CD4-positive, alpha-beta memory T cell (primary cell): ENCODE data around the gene GTF2F1. TPM values are rescaled to one million over a fixed set of nuclear protein-coding genes. Genes with fewer than 3 reads are reported as not detected.

ENCODE experiments used
- CTCF ChIA-PET: fragments of 350-600 bp; sonication (Branson Sonifier 250); formaldehyde crosslinking; loops from one replicate; lab custom pipeline; 2021; ENCODE audit warnings: inconsistent platforms; ENCODE audit not compliant: partially characterized antibody; lab: Charles Lee
- POLR2A ChIA-PET: fragments of 350-600 bp; sonication (Branson Sonifier 250); formaldehyde crosslinking; loops from one replicate; lab custom pipeline; 2021; ENCODE audit not compliant: partially characterized antibody; lab: Charles Lee
- DNase-seq, 5 donors: peaks; one replicate each; pipeline versions ENCODE4 v3.0.0 to v3.0.0-alpha.2; 2020 to 2022; ENCODE audit warnings: mixed read lengths in 1 of 5
- H3K27ac ChIP-seq: one replicate; pipeline ENCODE4 v1.7.0; 2013; ENCODE audit warnings: low read depth, low read length
- H3K27me3 ChIP-seq: 2 replicates; pipeline ENCODE4 v1.7.0; 2013; ENCODE audit warnings: mild to moderate bottlenecking, low read length, moderate library complexity; ENCODE audit not compliant: insufficient read depth
- H3K36me3 ChIP-seq: 2 replicates; pipeline ENCODE4 v1.7.0; 2013; ENCODE audit warnings: mild to moderate bottlenecking, low read length, moderate library complexity; ENCODE audit not compliant: insufficient read depth
- H3K4me1 ChIP-seq: 2 replicates; pipeline ENCODE4 v1.7.0; 2013; ENCODE audit warnings: mild to moderate bottlenecking, low read length, moderate library complexity; ENCODE audit not compliant: insufficient read depth
- H3K4me3 ChIP-seq, 2 donors: one replicate each; pipeline ENCODE4 v1.7.0; 2013; ENCODE audit warnings: low read length in 2 of 2, mild to moderate bottlenecking in 1 of 2
- H3K9me3 ChIP-seq, 2 donors: one replicate each; pipeline ENCODE4 v1.7.0; 2013; ENCODE audit warnings: low read length in 2 of 2, control low read depth in 1 of 2; ENCODE audit not compliant: control insufficient read depth in 1 of 2
- H3K27ac Mint-ChIP-seq, 7 donors: one replicate each; pipeline ENCODE4 v1.8.0; 2020 to 2021; ENCODE audit warnings: mixed read lengths in 7 of 7, mild to moderate bottlenecking in 6 of 7, inconsistent platforms in 3 of 7, moderate library complexity in 3 of 7
- H3K27me3 Mint-ChIP-seq, 2 donors: one replicate each; pipeline ENCODE4 v1.8.0; 2020 to 2021; ENCODE audit warnings: mixed read lengths in 2 of 2
- H3K36me3 Mint-ChIP-seq, 2 donors: one replicate each; pipeline ENCODE4 v1.8.0; 2020 to 2021; ENCODE audit warnings: mixed read lengths in 2 of 2, inconsistent platforms in 1 of 2, mild to moderate bottlenecking in 1 of 2
- H3K4me1 Mint-ChIP-seq, 4 donors: one replicate each; pipeline ENCODE4 v1.8.0; 2020 to 2021; ENCODE audit warnings: mixed read lengths in 4 of 4, mild to moderate bottlenecking in 1 of 4
- H3K4me3 Mint-ChIP-seq, 8 donors: one replicate each; pipeline ENCODE4 v1.8.0; 2020 to 2021; ENCODE audit warnings: mixed read lengths in 8 of 8, mild to moderate bottlenecking in 7 of 8, moderate library complexity in 6 of 8, inconsistent platforms in 3 of 8
- H3K9me3 Mint-ChIP-seq, 8 donors: one replicate each; pipeline ENCODE4 v1.8.0; 2020 to 2021; ENCODE audit warnings: mixed read lengths in 8 of 8, mild to moderate bottlenecking in 5 of 8, inconsistent platforms in 3 of 8, moderate library complexity in 1 of 8
- intact Hi-C: fragments of 100-400 bp; cut with micrococcal nuclease; formaldehyde crosslinking; loops from one replicate; pipeline ENCODE4 v1.15.1; 2023
- microRNA-seq: library from miRNA; unstranded; fragments of <30 nt; microRNA quantifications from one replicate; pipeline ENCODE4 v1.2.0, GENCODE V29; 2021; ENCODE audit warnings: borderline replicate concordance, borderline number of aligned reads, borderline microRNAs expressed, mixed read lengths
- polyA plus RNA-seq, 2 donors: library from polyadenylated mRNA; unstranded; fragments of 300-500 nt; fragmentation: Illumina TruSeq; gene quantifications; one replicate each; pipeline ENCODE4 v1.2.3, GENCODE V29; 2021
- total RNA-seq, 2 experiments: library from RNA; stranded (reverse); gene quantifications; one replicate each; pipeline ENCODE4 v1.2.3, GENCODE V29; 2021

The GTF2F1 gene
- total and polyA plus RNA-seq, 4 experiments from 2014 or later: 6.6 to 57.7 (median 41.9) TPM

- no peak overlapping the region for H3K27ac Mint-ChIP-seq
- POLR2A ChIA-PET: no interaction called here
- peaks cover 0 to 4% (median 0%) of the 10 kb centered on the region in 4 donors for H3K4me1 Mint-ChIP-seq
- Histone ChIP-seq H3K9me3 (no peaks in the 10 kb centered on the region), H3K27ac (no peak overlapping the region), H3K27me3 (no peaks in the 10 kb centered on the region), H3K36me3 (no peaks in the 10 kb centered on the region), H3K4me3 (no peak overlapping the region), H3K4me1 (no peaks in the 10 kb centered on the region)
- no peak for DNase-seq
- H3K36me3 Mint-ChIP-seq: peaks cover 16 to 20% of the 10 kb centered on the region in 2 donors
- CTCF ChIA-PET: no interaction called here
- H3K27me3 Mint-ChIP-seq: no peaks in the 10 kb centered on the region
- intact Hi-C loops: no loop called here
- H3K9me3 Mint-ChIP-seq: peaks cover 0 to 2% (median 0%) of the 10 kb centered on the region in 8 donors
- H3K4me3 Mint-ChIP-seq: no peak overlapping the region
These were observed 49.5 kb downstream of the GTF2F1 start for GRCh38 chr19:6343462-6343861.

- peaks cover 0 to 2% (median 0%) of the 10 kb centered on the region in 8 donors for H3K9me3 Mint-ChIP-seq
- ChIA-PET CTCF (no interaction called here), POLR2A (no interaction called here)
- peak overlapping the region in 1 of 7 donors; percentile 86 for H3K27ac Mint-ChIP-seq
- no peak for DNase-seq
- H3K36me3 ChIP-seq: no peaks in the 10 kb centered on the region
- H3K36me3 Mint-ChIP-seq: peaks cover 9 to 16% of the 10 kb centered on the region in 2 donors
- peaks cover 0 to 4% (median under 1%) of the 10 kb centered on the region in 4 donors for H3K4me1 Mint-ChIP-seq
- H3K4me3 Mint-ChIP-seq: no peak overlapping the region
- no peak overlapping the region for H3K4me3 ChIP-seq
- intact Hi-C loops: no loop called here
- no peaks in the 10 kb centered on the region for H3K27me3 Mint-ChIP-seq
- H3K27me3 ChIP-seq: no peaks in the 10 kb centered on the region
- H3K4me1 ChIP-seq: no peaks in the 10 kb centered on the region
- no peak overlapping the region for H3K27ac ChIP-seq
- H3K9me3 ChIP-seq: no peaks in the 10 kb centered on the region
These were observed 52.3 kb downstream of the GTF2F1 start for GRCh38 chr19:6340493-6341201.

GRCh38 chr19:6334490-6335285, 58.3 kb downstream of the GTF2F1 start:
- H3K4me1 Mint-ChIP-seq: peaks cover 0 to 1% (median 0%) of the 10 kb centered on the region in 4 donors
- no peaks in the 10 kb centered on the region for H3K36me3 ChIP-seq
- POLR2A ChIA-PET: no interaction called here
- H3K4me3 ChIP-seq: no peak overlapping the region
- intact Hi-C loops: no loop called here
- no peaks in the 10 kb centered on the region for H3K36me3 Mint-ChIP-seq
- H3K9me3 Mint-ChIP-seq: no peaks in the 10 kb centered on the region
- H3K9me3 ChIP-seq: no peaks in the 10 kb centered on the region
- H3K4me3 Mint-ChIP-seq: no peak overlapping the region
- no peak for DNase-seq
- H3K27me3 ChIP-seq: no peaks in the 10 kb centered on the region
- H3K27ac ChIP-seq: no peak overlapping the region
- CTCF ChIA-PET: no interaction called here
- no peaks in the 10 kb centered on the region for H3K4me1 ChIP-seq
- no peaks in the 10 kb centered on the region for H3K27me3 Mint-ChIP-seq
- H3K27ac Mint-ChIP-seq: no peak overlapping the region

DNA sequence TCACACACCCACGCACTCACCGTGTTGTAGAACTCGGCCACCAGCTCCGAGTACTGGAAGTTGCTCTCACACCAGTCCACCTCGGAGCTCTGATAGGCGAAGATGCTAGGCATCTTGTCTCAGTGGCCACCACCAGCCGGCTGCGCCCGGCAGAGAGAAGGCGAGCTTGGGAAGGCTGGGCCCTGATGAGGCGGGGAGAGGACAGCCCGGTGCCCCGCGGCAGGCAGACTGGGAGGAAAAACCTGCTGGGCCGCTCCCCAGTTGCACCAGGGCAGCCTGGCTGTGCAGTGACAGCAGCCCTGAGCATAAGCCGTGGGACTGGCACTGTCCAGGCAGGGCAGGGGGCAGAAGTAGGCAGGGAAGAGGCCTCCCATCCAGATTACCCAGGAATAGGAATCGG, 59.5 kb downstream of the GTF2F1 start, which contains the start of gene ACER1:
TSS of gene ACER1 (minus strand) at position 174 of the 400 bp plus-strand sequence. CDS start at position 113, 61 bp downstream.
- Mint-ChIP-seq H3K4me3 (no peak within 1 kb of the TSS), H3K27me3 (no peaks in the 10 kb centered on the region), H3K27ac (no peak within 1 kb of the TSS), H3K4me1 (peaks cover 0 to 1% (median 0%) of the 10 kb centered on the region in 4 donors), H3K9me3 (no peaks in the 10 kb centered on the region), H3K36me3 (no peaks in the 10 kb centered on the region)
- Histone ChIP-seq H3K4me1 (no peaks in the 10 kb centered on the region), H3K36me3 (no peaks in the 10 kb centered on the region), H3K27ac (no peak within 1 kb of the TSS), H3K4me3 (no peak within 1 kb of the TSS), H3K9me3 (no peaks in the 10 kb centered on the region), H3K27me3 (no peaks in the 10 kb centered on the region)
- POLR2A ChIA-PET: no interaction called here
- no peak for DNase-seq
- intact Hi-C loops: no loop called here
- CTCF ChIA-PET: no interaction called here

Small RNA genes within 50 kb of the gene (microRNA-seq; reads per million reads assigned to microRNA genes)
- gene MIR3940 (3.1 reads per million, percentile 13 among the genes with 10 or more reads in this experiment), gene MIR6790 (not detected), gene MIR6885 (not detected)

Other genes starting within 250 kb of the GTF2F1 start
- gene MLLT1, start 113.2 kb downstream of the GTF2F1 start, total RNA-seq: 10 to 100 TPM; 41.1 to 41.7 TPM
- gene MLLT1, start 113.2 kb downstream of the GTF2F1 start, polyA plus RNA-seq: 1 to 10 TPM in 1 of 2 donors, under 1 TPM in 1; 0.50 to 2.0 TPM
- gene ACER1, start 59.6 kb downstream of the GTF2F1 start, total RNA-seq: 1 to 10 TPM in 1 of 2 experiments, under 1 TPM in 1; 0.67 to 1.3 TPM
- 1 to 10 TPM in 1 of 2 donors, under 1 TPM in 1; 0.90 to 1.1 TPM for gene ACER1, start 59.6 kb downstream of the GTF2F1 start, polyA plus RNA-seq
- 10 to 100 TPM; 70.8 to 71.3 TPM for gene CLPP, start 31.6 kb downstream of the GTF2F1 start, total RNA-seq
- gene CLPP, start 31.6 kb downstream of the GTF2F1 start, polyA plus RNA-seq: 100 to 1,000 TPM; 160 to 212 TPM
- gene ALKBH7, start 20.4 kb downstream of the GTF2F1 start, total RNA-seq: 10 to 100 TPM; 67.4 to 73.4 TPM
- 10 to 100 TPM; 72.3 to 88.1 TPM for gene ALKBH7, start 20.4 kb downstream of the GTF2F1 start, polyA plus RNA-seq
- 1 to 10 TPM; 4.6 to 5.2 TPM for gene PSPN, start 17.2 kb downstream of the GTF2F1 start, total RNA-seq
- under 1 TPM; 0.38 to 0.61 TPM for gene PSPN, start 17.2 kb downstream of the GTF2F1 start, polyA plus RNA-seq
- 100 to 1,000 TPM; 168 to 169 TPM for gene KHSRP, start 31.6 kb upstream of the GTF2F1 start, total RNA-seq
- gene KHSRP, start 31.6 kb upstream of the GTF2F1 start, polyA plus RNA-seq: 10 to 100 TPM in 1 of 2 donors, 1 to 10 TPM in 1; 4.3 to 25.3 TPM
- gene SLC25A41, start 40.6 kb upstream of the GTF2F1 start, total RNA-seq: not detected
- gene SLC25A41, start 40.6 kb upstream of the GTF2F1 start, polyA plus RNA-seq: not detected
- gene SLC25A23, start 66.6 kb upstream of the GTF2F1 start, total RNA-seq: 10 to 100 TPM; 24.9 to 25.5 TPM
- gene SLC25A23, start 66.6 kb upstream of the GTF2F1 start, polyA plus RNA-seq: 10 to 100 TPM in 1 of 2 donors, 1 to 10 TPM in 1; 8.2 to 24.3 TPM
- gene CRB3, start 71.1 kb upstream of the GTF2F1 start, total RNA-seq: 1 to 10 TPM; 4.2 to 5.1 TPM
- gene CRB3, start 71.1 kb upstream of the GTF2F1 start, polyA plus RNA-seq: 10 to 100 TPM in 1 of 2 donors, 1 to 10 TPM in 1; 4.3 to 10.3 TPM
- gene DENND1C, start 88.6 kb upstream of the GTF2F1 start, total RNA-seq: 100 to 1,000 TPM; 105 to 113 TPM
- 10 to 100 TPM; 39.6 to 77.8 TPM for gene DENND1C, start 88.6 kb upstream of the GTF2F1 start, polyA plus RNA-seq
- 1 to 10 TPM; 3.9 to 4.7 TPM for gene TUBB4A, start 109.1 kb upstream of the GTF2F1 start, total RNA-seq
- 1 to 10 TPM; 1.5 to 1.9 TPM for gene TUBB4A, start 109.1 kb upstream of the GTF2F1 start, polyA plus RNA-seq
- gene TNFSF9, start 137.9 kb upstream of the GTF2F1 start, total RNA-seq: under 1 TPM; 0.64 to 0.99 TPM
- 1 to 10 TPM in 1 of 2 donors, under 1 TPM in 1; 0.29 to 3.3 TPM for gene TNFSF9, start 137.9 kb upstream of the GTF2F1 start, polyA plus RNA-seq
- gene CD70, start 198.0 kb upstream of the GTF2F1 start, total RNA-seq: 1 to 10 TPM; 1.9 to 3.0 TPM
- 1 to 10 TPM; 1.8 to 1.9 TPM for gene CD70, start 198.0 kb upstream of the GTF2F1 start, polyA plus RNA-seq